Hematopoietic multipotent progenitor cell treated with erythropoietin and hydrocortisone succinate and interleukin-3 and kit ligand, for 15 days (in vitro differentiated cells): Measurements from ENCODE around the gene PABPN1.
"Not testable (repeated sequence)": the region's sequence is repeated elsewhere in the genome, so short reads cannot be mapped to it uniquely, and the experiment has no call there.

ENCODE experiments used
- DNase-seq: peaks from one replicate; pipeline ENCODE4 v3.0.0-alpha.2; 2015; ENCODE audit warnings: low spot score

Gene PABPN1

GRCh38 chr14:23301288-23301968 lies 19.8 kb upstream of the PABPN1 start:
- DNase-seq: peak; percentile 96

DNA sequence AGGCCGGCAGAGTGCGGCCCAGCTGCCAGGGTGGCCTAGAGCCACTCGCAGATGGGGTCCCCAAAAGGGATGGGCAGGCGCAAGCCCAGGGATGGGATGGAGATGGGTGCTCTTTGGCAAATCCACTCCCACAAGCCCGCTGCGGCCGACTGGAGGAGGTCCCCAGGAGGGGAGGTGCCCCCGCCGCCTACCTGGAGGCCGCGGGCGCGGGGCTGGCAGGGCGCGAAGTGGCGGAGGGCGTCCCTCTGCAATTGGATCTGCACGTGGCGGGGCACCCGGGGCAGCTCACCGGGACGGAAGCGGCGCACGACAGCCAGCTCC lies 19.3 kb upstream of the PABPN1 start:
- no peak for DNase-seq

DNA sequence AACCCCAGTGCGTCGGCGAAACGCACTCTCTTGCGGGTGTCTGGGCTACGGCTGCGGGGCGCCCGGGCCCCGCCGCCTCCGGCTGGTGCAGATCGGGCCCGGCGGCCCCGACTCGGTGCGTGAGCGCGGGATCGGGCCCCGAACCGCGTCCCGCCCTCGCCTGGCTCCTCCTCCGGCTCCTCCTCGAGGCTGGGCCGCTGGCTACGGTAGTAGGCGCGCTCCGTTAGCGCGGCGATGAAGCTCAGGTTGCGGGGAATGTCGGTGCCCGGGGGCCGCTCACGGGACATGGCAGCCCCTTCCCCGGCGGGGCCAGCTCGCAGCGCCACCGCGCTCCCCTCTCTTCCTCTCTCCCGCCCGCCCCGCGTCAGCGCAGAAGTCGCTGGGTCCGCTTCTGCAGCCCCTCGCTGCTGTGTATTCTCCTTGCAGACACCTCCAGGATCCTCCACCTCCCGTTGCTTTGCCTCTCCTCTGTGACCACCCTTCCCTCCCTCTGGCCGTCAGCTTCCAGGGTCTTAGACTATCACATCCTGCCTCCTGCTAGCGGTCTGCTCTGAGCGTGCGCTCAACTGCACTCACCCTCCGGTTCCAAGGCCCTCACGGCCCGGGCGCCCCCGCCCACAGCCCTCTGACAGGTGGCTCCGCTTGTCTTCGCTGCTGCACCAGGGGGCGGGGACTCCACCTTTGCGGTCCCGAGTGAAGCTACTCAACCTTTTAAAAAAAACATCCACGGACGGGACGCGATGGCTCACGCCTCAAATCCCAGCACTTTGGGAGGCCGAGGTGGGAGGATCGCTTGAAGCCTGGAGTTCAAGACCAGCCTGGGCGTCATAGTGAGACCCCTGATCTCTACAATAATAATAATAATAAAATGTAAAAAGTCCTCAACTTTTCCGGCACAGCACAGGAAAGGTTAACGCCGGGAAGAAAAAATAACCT lies 18.7 kb upstream of the PABPN1 start, which contains the start of gene PPP1R3E:
Gene PPP1R3E, minus strand, starts transcription at position 570 of the 936 bp plus-strand sequence. Its CDS starts 283 bp downstream, at position 287.
- peak; percentile 73 for DNase-seq

- DNase-seq: peak; percentile 74
Measured at GRCh38 chr14:23306412-23307145, 14.7 kb upstream of the PABPN1 start, which contains the start of gene BCL2L2. Gene BCL2L2, plus strand, starts transcription at chr14:23306833. Its CDS starts 935 bp downstream, at chr14:23307768.

- no peak for DNase-seq
Measured at GRCh38 chr14:23307146-23307530, 14.1 kb upstream of the PABPN1 start.

GRCh38 chr14:23307687-23308644 lies 13.3 kb upstream of the PABPN1 start:
- DNase-seq: no peak

GRCh38 chr14:23308721-23309445 lies 12.4 kb upstream of the PABPN1 start:
- no peak for DNase-seq

DNA sequence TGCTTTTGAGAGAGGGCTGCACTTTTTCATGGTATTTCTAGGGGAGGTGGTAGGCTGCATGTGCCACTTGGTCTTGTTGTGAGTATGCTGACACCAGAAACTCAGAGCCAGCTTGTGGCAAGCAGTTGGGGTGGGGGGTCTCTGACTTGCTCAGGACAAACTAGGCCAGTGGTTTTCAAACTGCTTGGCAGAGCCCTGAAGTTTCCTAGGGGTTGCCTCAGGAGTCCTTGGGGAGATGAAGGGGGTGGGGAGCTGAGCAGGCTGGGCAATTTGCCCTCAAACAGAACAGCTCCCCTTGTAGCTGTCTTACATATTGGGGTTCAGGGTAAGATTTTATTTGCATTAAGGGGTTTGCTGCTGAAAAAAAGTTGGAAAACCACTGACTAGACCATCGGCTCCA lies 10.7 kb upstream of the PABPN1 start:
- DNase-seq: no peak

DNA sequence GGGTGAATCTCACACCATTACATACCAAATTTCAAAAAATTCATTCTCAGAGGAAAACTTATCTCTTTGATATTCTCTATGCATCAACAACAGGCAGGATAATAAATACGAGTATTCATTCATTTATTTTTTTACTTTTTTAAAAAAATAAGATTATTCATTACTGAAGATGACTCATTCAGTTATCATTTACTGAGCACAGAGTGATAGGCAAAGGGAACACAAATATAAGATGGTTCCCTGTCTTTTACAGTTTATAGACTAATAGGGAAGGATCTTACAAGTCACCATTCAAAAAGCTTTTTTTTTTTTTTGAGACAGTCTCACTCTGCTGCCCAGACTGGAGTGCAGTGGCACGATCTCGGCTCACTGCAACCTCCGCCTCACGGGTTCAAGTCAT lies 5.0 kb upstream of the PABPN1 start:
- no peak for DNase-seq

DNA sequence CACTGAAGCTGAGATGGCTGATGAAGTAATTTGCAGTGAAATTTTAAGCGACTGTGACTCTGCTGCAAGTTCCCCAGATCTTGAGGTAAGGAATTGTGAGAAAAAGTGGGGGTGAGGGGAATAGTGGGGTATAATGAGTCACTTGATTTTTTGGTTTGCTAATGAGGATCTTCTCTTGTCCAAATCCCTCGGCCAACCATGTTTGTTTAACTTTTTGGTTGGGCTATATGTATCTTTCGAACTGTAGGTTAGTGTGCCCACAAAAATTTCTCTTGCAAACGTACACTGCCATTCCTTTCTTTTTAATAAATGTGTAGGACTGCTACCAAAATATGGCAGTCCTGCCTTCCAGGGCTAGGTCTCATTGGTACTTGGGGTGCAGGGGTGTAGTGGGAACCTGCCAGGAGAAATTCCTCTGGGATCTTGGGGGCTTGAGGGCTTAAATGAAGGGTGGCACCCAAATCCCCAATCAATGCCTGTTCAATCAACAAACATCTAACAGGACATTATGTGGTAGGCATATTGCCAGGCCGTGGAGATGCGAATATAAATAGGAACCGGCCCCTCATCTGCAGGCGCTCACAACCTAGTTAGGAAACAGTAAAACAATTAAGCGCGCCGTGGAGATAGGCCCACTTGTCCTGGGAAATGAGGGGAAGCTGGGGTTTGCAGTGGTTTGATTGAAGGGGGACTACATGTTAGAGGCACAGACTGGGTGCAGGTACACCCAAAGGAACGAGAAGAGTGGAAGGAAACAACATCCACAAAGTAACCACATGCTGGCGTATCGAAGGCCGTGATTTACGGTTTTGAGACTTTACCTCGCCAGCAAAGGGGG lies 1.3 kb upstream of the PABPN1 start:
- DNase-seq: no peak

DNA sequence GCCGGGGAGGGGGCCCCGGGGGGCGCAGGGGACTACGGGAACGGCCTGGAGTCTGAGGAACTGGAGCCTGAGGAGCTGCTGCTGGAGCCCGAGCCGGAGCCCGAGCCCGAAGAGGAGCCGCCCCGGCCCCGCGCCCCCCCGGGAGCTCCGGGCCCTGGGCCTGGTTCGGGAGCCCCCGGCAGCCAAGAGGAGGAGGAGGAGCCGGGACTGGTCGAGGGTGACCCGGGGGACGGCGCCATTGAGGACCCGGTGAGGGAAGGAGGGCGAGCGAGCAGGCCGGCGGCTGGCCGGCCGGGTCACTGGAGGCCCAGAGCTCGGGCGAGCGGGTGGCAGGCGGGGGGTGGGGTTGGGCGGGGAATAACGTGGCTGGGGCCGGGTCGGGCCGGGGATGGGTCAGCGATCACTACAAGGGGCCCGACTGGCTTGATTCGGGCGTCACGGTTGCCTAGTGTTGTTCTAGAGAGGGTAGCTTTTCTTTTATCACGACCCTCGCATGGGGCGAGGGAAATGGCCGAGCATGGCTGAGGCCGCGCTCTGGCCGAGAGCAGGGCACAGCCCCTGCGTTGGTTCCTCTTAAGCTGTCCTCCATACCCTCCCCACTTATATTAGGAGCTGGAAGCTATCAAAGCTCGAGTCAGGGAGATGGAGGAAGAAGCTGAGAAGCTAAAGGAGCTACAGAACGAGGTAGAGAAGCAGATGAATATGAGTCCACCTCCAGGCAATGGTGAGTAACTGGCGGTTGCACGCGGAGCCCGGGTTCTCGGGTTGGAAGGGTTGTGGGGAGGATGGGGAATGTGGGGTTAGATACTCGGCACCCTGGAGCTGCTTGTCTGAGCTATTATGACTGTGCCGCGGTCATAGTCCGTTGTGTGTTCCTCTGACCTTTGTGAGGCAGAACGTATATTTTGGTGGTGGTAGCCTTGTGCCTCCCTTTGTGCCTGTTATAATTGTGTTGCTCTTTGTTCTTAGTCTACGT lies 603 bp downstream of the PABPN1 start:
- DNase-seq: peak; percentile 35

- DNase-seq: no peak
Measured at GRCh38 chr14:23322568-23323517, 1.6 kb downstream of the PABPN1 start.

- DNase-seq: no peak
Measured at GRCh38 chr14:23323838-23324454, 2.7 kb downstream of the PABPN1 start.

DNA sequence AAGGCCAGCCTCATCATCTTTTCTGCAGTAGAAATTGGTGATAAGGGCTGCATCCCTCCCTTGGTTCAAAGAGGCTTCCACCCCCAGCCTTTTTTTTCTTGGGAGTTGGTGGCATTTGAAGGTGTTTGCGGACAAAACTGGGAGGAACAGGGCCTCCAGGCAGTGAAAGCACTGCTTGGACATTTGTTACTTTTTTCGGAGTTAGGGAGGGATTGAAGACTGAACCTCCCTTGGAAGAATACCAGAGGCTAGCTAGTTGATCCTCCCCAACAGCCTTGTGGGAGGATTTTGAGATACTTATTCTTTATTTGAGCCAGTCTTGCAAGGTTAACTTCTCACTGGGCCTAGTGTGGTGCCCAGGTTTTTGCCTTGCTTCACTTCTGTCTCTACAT lies 3.2 kb downstream of the PABPN1 start:
- DNase-seq: no peak

- no peak for DNase-seq
Measured at GRCh38 chr14:23324993-23325392, 3.7 kb downstream of the PABPN1 start.

- DNase-seq: not testable (repeated sequence)
Measured at GRCh38 chr14:23325746-23326145, 4.5 kb downstream of the PABPN1 start.
